Uterus (tissue), 4 donors: ENCODE results near the gene SCGB1C1. TPM values are rescaled to one million over a fixed set of nuclear protein-coding genes. Genes with fewer than 3 reads are reported as not detected.

Source experiments
- DNase-seq, 2 donors: peaks; one replicate each; pipeline ENCODE4 v3.0.0-alpha.2; 2019 to 2020
- H3K27ac ChIP-seq, 2 donors: fragments of 200-600 bp; sonication (generic); 1 replicate in 1 of 2; 2 replicates in 1 of 2; pipeline ENCODE4 v1.5.1; 2016 to 2018
- H3K27me3 ChIP-seq, 2 donors: fragments of 200-600 bp; sonication (generic); one replicate each; pipeline ENCODE4 v1.5.1; 2018 to 2019; ENCODE audit warnings: control low read depth in 1 of 2
- H3K36me3 ChIP-seq, 2 donors: fragments of 200-600 bp; sonication (generic); one replicate each; pipeline ENCODE4 v1.5.1; 2019; ENCODE audit warnings: control low read depth in 1 of 2
- H3K4me1 ChIP-seq, 2 donors: fragments of 200-600 bp; sonication (generic); one replicate each; pipeline ENCODE4 v1.5.1; 2018 to 2019; ENCODE audit warnings: control low read depth in 1 of 2
- H3K4me3 ChIP-seq, 2 donors: fragments of 200-600 bp; sonication (generic); 1 replicate in 1 of 2; 2 replicates in 1 of 2; pipeline ENCODE4 v1.5.1; 2018 to 2019; ENCODE audit warnings: mild to moderate bottlenecking in 1 of 2
- H3K9me3 ChIP-seq, 2 donors: fragments of 200-600 bp; sonication (generic); one replicate each; pipeline ENCODE4 v1.5.1; 2019; ENCODE audit warnings: control low read depth in 1 of 2
- POLR2A ChIP-seq, 2 donors: fragments of 450-650 bp; IDR thresholded peaks; one replicate each; pipeline ENCODE4 v1.6.1; 2016; ENCODE audit warnings: antibody characterized with exemption in 2 of 2, mild to moderate bottlenecking in 1 of 2, moderate library complexity in 1 of 2
- intact Hi-C: fragments of 100-400 bp; cut with DNase I; formaldehyde crosslinking; loops from one replicate; pipeline ENCODE4 v1.15.1; 2023; ENCODE audit warnings: low total_unique reads
- total RNA-seq, 4 donors: library from RNA; depleted of rRNA in 3 of 4; stranded (reverse); fragments of >200 nt in 3 of 4; gene quantifications; one replicate each; pipeline versions ENCODE4 v1.1.0 to v1.2.4, GENCODE V29; 2014 to 2023
- TF ChIP-seq, protein P1 (sequence below), 4 experiments: fragments of 200-600 bp in 2 of 4; fragments of 450-650 bp in 2 of 4; sonication (generic) in 2 of 4; IDR thresholded peaks; one replicate each; pipeline ENCODE4 v1.5.1; 2016 to 2019; ENCODE audit warnings: antibody characterized with exemption in 4 of 4, mild to moderate bottlenecking in 2 of 4, moderate library complexity in 1 of 4
- donor health status: DM: yes; HTN: yes; CAD: no.

SCGB1C1 gene
- total RNA-seq, 4 donors from 2014 or later: not detected

DNA sequence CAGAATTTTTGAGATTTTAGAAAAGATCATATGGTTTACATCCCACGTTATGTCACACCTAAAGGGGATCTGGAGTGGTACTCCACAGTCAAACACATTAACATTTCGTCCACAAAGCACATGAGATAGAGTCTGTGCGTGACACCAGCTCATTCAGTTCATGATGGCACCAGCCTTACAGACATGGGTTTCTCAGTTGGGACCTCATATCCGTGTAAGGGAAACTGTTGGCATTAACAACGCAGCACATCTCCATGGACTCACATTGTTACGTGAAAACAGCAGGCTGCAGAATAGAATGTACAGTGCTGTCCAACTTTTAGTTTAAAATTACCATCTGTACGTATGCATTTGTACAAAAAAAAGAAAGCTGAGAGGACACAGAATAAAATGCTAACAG, 28.7 kb downstream of the SCGB1C1 start:
- no peaks in the 10 kb centered on the region for H3K9me3 ChIP-seq
- DNase-seq: no peak
- H3K4me1 ChIP-seq: no peaks in the 10 kb centered on the region
- H3K27me3 ChIP-seq: no peaks in the 10 kb centered on the region
- TF ChIP-seq POLR2A (IDR thresholded peaks at IDR 0.05): no peak
- no peak overlapping the region for H3K27ac ChIP-seq
- H3K4me3 ChIP-seq: no peak overlapping the region
- no peaks in the 10 kb centered on the region for H3K36me3 ChIP-seq
- intact Hi-C loops: no loop called here

DNA sequence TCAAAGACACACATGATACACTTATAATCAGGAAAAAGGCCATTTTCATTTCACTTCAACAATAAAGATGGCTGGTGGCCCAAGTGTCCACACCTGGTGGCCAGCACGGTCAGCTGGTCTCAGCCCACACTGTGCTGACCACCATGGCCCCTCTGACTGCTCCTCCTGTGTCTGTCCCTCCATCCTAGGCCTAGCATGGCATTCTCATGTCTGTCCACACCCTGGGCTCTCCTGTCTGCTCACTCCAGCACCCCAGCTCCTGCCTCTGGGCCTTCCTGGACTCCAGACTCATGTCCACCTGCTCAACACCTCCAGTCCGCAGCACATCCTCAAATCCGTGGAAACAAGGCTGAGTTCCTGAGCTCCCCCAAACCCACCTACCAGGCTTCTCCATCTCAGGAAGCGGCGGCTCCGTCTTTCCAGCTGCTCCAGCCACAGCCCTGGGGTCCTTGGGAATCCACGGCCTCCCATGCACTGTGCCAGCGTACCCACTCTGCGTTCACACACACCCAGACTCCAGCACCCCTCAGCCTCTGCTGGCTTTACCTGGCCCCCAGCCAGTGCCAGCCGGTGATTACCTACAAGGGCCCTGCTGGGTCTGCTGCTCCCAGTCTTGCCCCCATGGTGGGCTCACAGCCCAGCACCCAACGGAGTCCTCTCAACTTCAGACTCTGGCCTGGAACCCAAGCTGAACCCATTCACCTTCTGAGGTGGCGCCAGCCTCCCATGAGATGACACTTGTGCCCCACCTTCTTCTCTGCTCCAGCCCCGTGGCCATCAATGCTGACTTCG, 29.3 kb downstream of the SCGB1C1 start:
- Histone ChIP-seq H3K27ac (no peak overlapping the region), H3K27me3 (no peaks in the 10 kb centered on the region), H3K9me3 (no peaks in the 10 kb centered on the region), H3K4me3 (no peak overlapping the region), H3K36me3 (no peaks in the 10 kb centered on the region), H3K4me1 (no peaks in the 10 kb centered on the region)
- intact Hi-C loops: no loop called here
- no peak for DNase-seq
- no peak for TF ChIP-seq POLR2A (IDR thresholded peaks at IDR 0.05)

DNA sequence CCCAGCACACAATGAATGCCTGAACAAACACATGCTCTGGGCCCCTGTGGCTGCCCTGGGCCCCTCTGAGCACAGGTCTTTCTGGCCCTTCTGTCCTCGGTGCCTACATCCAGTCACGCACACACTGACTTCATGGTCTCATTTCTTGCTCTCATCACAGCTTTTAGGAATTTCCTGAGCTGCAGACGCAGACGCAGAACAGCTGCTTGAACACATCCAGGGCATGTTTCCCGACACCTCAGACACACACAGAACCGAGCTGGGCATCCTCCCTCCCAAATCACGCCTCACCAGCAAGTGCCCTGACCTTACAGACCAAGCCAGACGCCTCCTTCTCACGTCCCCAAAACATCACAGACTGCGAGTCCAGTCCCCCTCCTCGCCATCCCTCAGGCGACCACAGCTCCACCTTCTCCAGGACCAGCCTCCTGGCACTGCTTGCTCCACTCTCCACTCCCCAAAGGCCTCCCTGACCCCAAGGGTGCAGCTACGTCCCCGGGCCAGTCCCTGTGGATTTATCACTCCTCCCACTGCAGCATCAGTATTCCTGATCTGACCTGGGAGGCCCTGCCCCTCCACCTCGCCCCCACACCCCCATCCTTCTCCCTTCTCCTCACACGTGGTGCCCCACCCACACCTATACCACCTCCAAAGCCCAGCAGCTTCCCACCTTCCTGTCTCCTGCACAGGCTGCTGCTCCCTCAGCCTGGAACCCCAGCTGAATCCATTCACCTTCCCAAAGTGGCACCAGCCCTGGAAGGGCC, 30.3 kb downstream of the SCGB1C1 start:
- DNase-seq: no peak

DNA sequence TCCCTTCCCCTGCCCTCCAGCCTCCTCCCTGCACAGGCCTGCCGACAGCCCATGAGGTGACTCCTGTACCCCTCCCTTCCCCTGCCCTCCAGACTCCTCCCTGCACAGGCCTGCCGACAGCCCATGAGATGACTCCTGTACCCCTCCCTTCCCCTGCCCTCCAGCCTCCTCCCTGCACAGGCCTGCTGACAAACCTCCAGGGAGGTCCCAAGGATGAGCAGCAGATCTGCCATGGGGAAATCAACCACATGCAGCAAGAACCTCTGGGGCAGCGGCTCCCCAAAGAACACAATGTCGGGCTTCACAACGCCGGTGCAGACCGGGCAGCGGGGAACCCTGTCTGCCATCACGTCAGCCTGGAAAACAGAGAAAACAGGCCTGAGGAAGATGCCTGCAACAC, 31.0 kb downstream of the SCGB1C1 start:
- no peak for TF ChIP-seq POLR2A (IDR thresholded peaks at IDR 0.05)
- TF ChIP-seq, protein P1, sequence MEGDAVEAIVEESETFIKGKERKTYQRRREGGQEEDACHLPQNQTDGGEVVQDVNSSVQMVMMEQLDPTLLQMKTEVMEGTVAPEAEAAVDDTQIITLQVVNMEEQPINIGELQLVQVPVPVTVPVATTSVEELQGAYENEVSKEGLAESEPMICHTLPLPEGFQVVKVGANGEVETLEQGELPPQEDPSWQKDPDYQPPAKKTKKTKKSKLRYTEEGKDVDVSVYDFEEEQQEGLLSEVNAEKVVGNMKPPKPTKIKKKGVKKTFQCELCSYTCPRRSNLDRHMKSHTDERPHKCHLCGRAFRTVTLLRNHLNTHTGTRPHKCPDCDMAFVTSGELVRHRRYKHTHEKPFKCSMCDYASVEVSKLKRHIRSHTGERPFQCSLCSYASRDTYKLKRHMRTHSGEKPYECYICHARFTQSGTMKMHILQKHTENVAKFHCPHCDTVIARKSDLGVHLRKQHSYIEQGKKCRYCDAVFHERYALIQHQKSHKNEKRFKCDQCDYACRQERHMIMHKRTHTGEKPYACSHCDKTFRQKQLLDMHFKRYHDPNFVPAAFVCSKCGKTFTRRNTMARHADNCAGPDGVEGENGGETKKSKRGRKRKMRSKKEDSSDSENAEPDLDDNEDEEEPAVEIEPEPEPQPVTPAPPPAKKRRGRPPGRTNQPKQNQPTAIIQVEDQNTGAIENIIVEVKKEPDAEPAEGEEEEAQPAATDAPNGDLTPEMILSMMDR (IDR thresholded peaks at IDR 0.05): no peak
- no peaks in the 10 kb centered on the region for H3K4me1 ChIP-seq
- no peak for DNase-seq
- no peak overlapping the region for H3K27ac ChIP-seq
- H3K9me3 ChIP-seq: no peaks in the 10 kb centered on the region
- intact Hi-C loops: no loop called here
- no peak overlapping the region for H3K4me3 ChIP-seq
- no peaks in the 10 kb centered on the region for H3K36me3 ChIP-seq
- no peaks in the 10 kb centered on the region for H3K27me3 ChIP-seq

More for the DNA sequence above, 30.3 kb downstream of the SCGB1C1 start:
- no peak for TF ChIP-seq POLR2A (IDR thresholded peaks at IDR 0.05)
- no peak overlapping the region for H3K27ac ChIP-seq
- H3K9me3 ChIP-seq: no peaks in the 10 kb centered on the region
- no peaks in the 10 kb centered on the region for H3K27me3 ChIP-seq
- H3K36me3 ChIP-seq: no peaks in the 10 kb centered on the region
- no peaks in the 10 kb centered on the region for H3K4me1 ChIP-seq
- intact Hi-C loops: no loop called here
- H3K4me3 ChIP-seq: no peak overlapping the region

DNA sequence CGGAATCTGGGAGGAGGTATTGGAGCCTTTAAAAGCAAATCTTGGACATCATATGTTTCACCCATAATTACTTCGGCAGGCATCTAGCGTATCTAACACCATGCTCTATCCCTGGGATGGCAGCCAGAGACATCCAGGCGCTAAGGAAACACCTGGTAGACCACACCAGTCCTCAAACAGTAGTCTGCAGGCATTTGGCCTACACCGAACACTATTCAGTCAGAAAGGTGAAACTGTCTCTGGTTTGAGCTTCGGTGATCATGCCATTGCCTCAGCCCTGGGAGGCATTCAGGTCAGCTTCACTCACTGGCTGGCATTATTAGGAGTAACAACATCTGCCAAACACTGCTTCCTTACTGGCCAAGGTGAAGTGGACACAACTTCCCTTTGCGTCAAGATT, 31.5 kb downstream of the SCGB1C1 start:
- H3K27ac ChIP-seq: no peak overlapping the region
- H3K27me3 ChIP-seq: no peaks in the 10 kb centered on the region
- no peaks in the 10 kb centered on the region for H3K36me3 ChIP-seq
- H3K4me3 ChIP-seq: no peak overlapping the region
- intact Hi-C loops: no loop called here
- H3K4me1 ChIP-seq: no peaks in the 10 kb centered on the region
- no peak for DNase-seq
- no peaks in the 10 kb centered on the region for H3K9me3 ChIP-seq
- TF ChIP-seq, protein P1 (IDR thresholded peaks at IDR 0.05): no peak
- no peak for TF ChIP-seq POLR2A (IDR thresholded peaks at IDR 0.05)

DNA sequence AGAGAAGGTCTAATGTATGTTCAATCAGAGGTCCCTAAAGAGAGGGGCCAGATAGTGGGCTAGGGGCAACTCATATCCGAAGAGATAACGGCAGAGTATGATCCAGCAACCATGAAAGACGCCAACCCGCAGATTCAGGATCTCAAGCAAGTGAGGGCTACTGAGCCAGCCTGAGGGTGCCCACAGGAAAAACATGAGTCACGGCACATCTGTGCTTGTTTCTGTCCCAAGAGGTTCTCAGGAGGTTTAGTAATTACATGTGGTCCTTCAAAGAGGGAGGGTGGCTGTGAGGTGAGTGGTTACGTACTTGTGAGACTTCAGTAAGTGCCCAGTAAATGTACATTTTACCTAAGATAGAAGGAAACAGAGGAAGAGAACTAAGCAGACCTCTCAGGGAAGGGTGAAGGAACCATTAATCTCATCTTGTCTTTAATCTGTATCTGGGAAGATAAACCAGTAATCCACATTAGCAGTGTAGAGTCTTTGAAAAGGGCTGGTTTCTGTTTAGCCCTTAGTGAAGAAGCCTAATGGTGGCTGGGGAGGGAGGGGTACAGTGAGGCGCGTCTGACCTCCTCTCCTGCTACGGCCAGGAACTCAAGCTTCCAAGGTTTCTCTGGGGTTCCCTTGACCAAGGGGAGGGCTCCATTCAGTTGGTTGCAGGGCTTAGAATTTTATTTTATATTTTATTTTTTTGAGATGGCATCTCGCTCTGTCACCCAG, 33.0 kb downstream of the SCGB1C1 start:
- H3K9me3 ChIP-seq: no peaks in the 10 kb centered on the region
- DNase-seq: no peak
- no peaks in the 10 kb centered on the region for H3K36me3 ChIP-seq
- intact Hi-C loops: no loop called here
- no peak overlapping the region for H3K27ac ChIP-seq
- H3K4me3 ChIP-seq: no peak overlapping the region
- no peaks in the 10 kb centered on the region for H3K27me3 ChIP-seq
- no peak for TF ChIP-seq POLR2A (IDR thresholded peaks at IDR 0.05)
- TF ChIP-seq, protein P1 (IDR thresholded peaks at IDR 0.05): no peak
- H3K4me1 ChIP-seq: no peaks in the 10 kb centered on the region
